Testis (tissue), 3 donors: Measurements from ENCODE around the gene LRRC10. TPM values are rescaled to one million over a fixed set of nuclear protein-coding genes. Genes with fewer than 3 reads are reported as not detected.

Experiments used
- DNase-seq: peaks from one replicate; pipeline ENCODE4 v3.0.0-alpha.2; 2019
- H3K27ac ChIP-seq, 2 donors: fragments of 200-600 bp; sonication (generic); one replicate each; pipeline ENCODE4 v1.5.1; 2019
- H3K27me3 ChIP-seq: fragments of 200-600 bp; sonication (generic); one replicate; pipeline ENCODE4 v1.5.1; 2019
- H3K36me3 ChIP-seq: fragments of 200-600 bp; sonication (generic); one replicate; pipeline ENCODE4 v1.5.1; 2017; ENCODE audit warnings: low read depth; ENCODE audit errors: missing control alignments
- H3K4me1 ChIP-seq: fragments of 200-600 bp; sonication (generic); one replicate; pipeline ENCODE4 v1.5.1; 2019
- H3K4me3 ChIP-seq, 2 donors: fragments of 200-600 bp; sonication (generic); one replicate each; pipeline ENCODE4 v1.5.1; 2017 to 2019
- H3K9me3 ChIP-seq: fragments of 200-600 bp; sonication (generic); one replicate; pipeline ENCODE4 v1.5.1; 2017
- CTCF ChIP-seq, 3 experiments: fragments of 450-650 bp in 2 of 3; fragments of 200-600 bp in 1 of 3; sonication (generic) in 1 of 3; IDR thresholded peaks; one replicate each; pipeline ENCODE4 v1.5.1; 2016 to 2019; ENCODE audit warnings: antibody characterized with exemption in 3 of 3, mild to moderate bottlenecking in 2 of 3, moderate library complexity in 1 of 3
- POLR2A ChIP-seq: fragments of 450-650 bp; IDR thresholded peaks from one replicate; pipeline ENCODE4 v1.6.1; 2017; ENCODE audit warnings: antibody characterized with exemption, mild to moderate bottlenecking, moderate library complexity
- WGBS, 2 donors: methylation state at CpG; one replicate each; pipeline ENCODE4 v1.1.5; 2018; 5-methylcytosine and 5-hydroxymethylcytosine counted together
- intact Hi-C: fragments of 100-400 bp; cut with DNase I; formaldehyde crosslinking; loops from one replicate; pipeline ENCODE4 v1.15.1; 2023; ENCODE audit warnings: low total_unique reads
- polyA plus RNA-seq: library from polyadenylated mRNA; stranded (reverse); fragments of 350-450 nt; fragmentation: Illumina TruSeq; extraction: RNeasy Lipid Tissue Mini Kit (QIAGEN cat#74804); gene quantifications from one replicate; pipeline ENCODE4 v1.2.3, GENCODE V29; 2014; ENCODE audit warnings: low read depth, low replicate concordance; ENCODE audit not compliant: insufficient read depth
- total RNA-seq, 2 donors: library from RNA; depleted of rRNA; stranded (reverse); fragments of >200 nt; gene quantifications; one replicate each; pipeline ENCODE4 v1.2.3, GENCODE V29; 2016

LRRC10 gene
- total and polyA plus RNA-seq, 3 donors from 2014 or later, result 0.12 TPM; not detected in 2

- H3K4me3 ChIP-seq, result no peak overlapping the region
These were observed 28.8 kb upstream of the LRRC10 start for GRCh38 chr12:69639400-69640016.

GRCh38 chr12:69633061-69633460 lies 22.4 kb upstream of the LRRC10 start:
- intact Hi-C loops, result no loop called here
- no peaks in the 10 kb centered on the region for H3K4me1 ChIP-seq
- WGBS, 2 donors, result 89 to 98% methylated on average over 2 of the region's 2 CpGs
- no peak overlapping the region for H3K4me3 ChIP-seq
- H3K9me3 ChIP-seq, result no peaks in the 10 kb centered on the region
- TF ChIP-seq CTCF (IDR thresholded peaks at IDR 0.05) (no peak), POLR2A (no peak)
- no peak for DNase-seq
- H3K36me3 ChIP-seq, result no peaks in the 10 kb centered on the region
- no peak overlapping the region for H3K27ac ChIP-seq
- H3K27me3 ChIP-seq, result no peaks in the 10 kb centered on the region

More at GRCh38 chr12:69639400-69640016, 28.8 kb upstream of the LRRC10 start:
- Histone ChIP-seq H3K9me3 (no peaks in the 10 kb centered on the region), H3K4me1 (no peaks in the 10 kb centered on the region), H3K27ac (no peak overlapping the region), H3K36me3 (no peaks in the 10 kb centered on the region), H3K27me3 (no peaks in the 10 kb centered on the region)
- TF ChIP-seq POLR2A (no peak), CTCF (IDR thresholded peaks at IDR 0.05) (peak; percentile 30 to 79 (median 59))
- peak; percentile 76 for DNase-seq
- 27% methylated on average over 12 of the region's 12 CpGs for WGBS, 2 donors
- intact Hi-C loops, result no loop called here

GRCh38 chr12:69630191-69630590 lies 19.5 kb upstream of the LRRC10 start:
- intact Hi-C loops, result no loop called here
- DNase-seq, result no peak
- Histone ChIP-seq H3K4me1 (no peaks in the 10 kb centered on the region), H3K4me3 (no peak overlapping the region), H3K9me3 (no peaks in the 10 kb centered on the region), H3K36me3 (no peaks in the 10 kb centered on the region), H3K27me3 (no peaks in the 10 kb centered on the region), H3K27ac (no peak overlapping the region)
- no peak for TF ChIP-seq POLR2A
- TF ChIP-seq CTCF (IDR thresholded peaks at IDR 0.05), result no peak
- WGBS, 2 donors, result 86 to 90% methylated on average over 6 of the region's 6 CpGs

- Histone ChIP-seq H3K27ac (no peak overlapping the region), H3K4me1 (no peaks in the 10 kb centered on the region), H3K27me3 (no peaks in the 10 kb centered on the region), H3K4me3 (no peak overlapping the region), H3K9me3 (no peaks in the 10 kb centered on the region), H3K36me3 (no peaks in the 10 kb centered on the region)
- intact Hi-C loops, result no loop called here
- DNase-seq, result no peak
- 78 to 90% methylated on average over 8 of the region's 8 CpGs for WGBS, 2 donors
- TF ChIP-seq POLR2A (no peak), CTCF (IDR thresholded peaks at IDR 0.05) (no peak)
These were observed 16.8 kb upstream of the LRRC10 start for GRCh38 chr12:69627501-69627900.

- Histone ChIP-seq H3K27me3 (no peaks in the 10 kb centered on the region), H3K27ac (no peak overlapping the region), H3K4me3 (no peak overlapping the region), H3K9me3 (no peaks in the 10 kb centered on the region), H3K36me3 (no peaks in the 10 kb centered on the region), H3K4me1 (no peaks in the 10 kb centered on the region)
- DNase-seq, result peak; percentile 55
- intact Hi-C loops, result no loop called here
- TF ChIP-seq POLR2A, result no peak
- no peak for TF ChIP-seq CTCF (IDR thresholded peaks at IDR 0.05)
- 65 to 77% methylated on average over 12 to 13 of the region's 13 CpGs for WGBS, 2 donors
These were observed 13.3 kb upstream of the LRRC10 start for GRCh38 chr12:69623970-69624369.
